Inferior parietal cortex (tissue), 1 donor: ENCODE measurements around the gene JPH3.

ENCODE experiments used
- DNase-seq: peaks from one replicate; pipeline ENCODE4 v3.0.0-alpha.2; 2016; ENCODE audit errors: extremely low spot score

The JPH3 gene

GRCh38 chr16:87601401-87601981 is 817 bp upstream of the JPH3 start:
- DNase-seq: no peak

GRCh38 chr16:87602821-87603683 is 744 bp downstream of the JPH3 start:
- DNase-seq: no peak

GRCh38 chr16:87603684-87604633 is 1.7 kb downstream of the JPH3 start:
- no peak for DNase-seq

- DNase-seq: no peak
Observed at GRCh38 chr16:87604634-87605111, 2.4 kb downstream of the JPH3 start.

- no peak for DNase-seq
Observed at GRCh38 chr16:87607223-87607622, 4.9 kb downstream of the JPH3 start.

- no peak for DNase-seq
Observed at GRCh38 chr16:87607871-87608270, 5.6 kb downstream of the JPH3 start.

GRCh38 chr16:87608400-87608985 is 6.2 kb downstream of the JPH3 start:
- DNase-seq: no peak

GRCh38 chr16:87610026-87610425 is 7.7 kb downstream of the JPH3 start:
- no peak for DNase-seq

GRCh38 chr16:87611456-87611855 is 9.1 kb downstream of the JPH3 start:
- DNase-seq: no peak

GRCh38 chr16:87613961-87614360 is 11.7 kb downstream of the JPH3 start:
- DNase-seq: no peak

GRCh38 chr16:87615621-87616041 is 13.3 kb downstream of the JPH3 start:
- no peak for DNase-seq

GRCh38 chr16:87616556-87616955 is 14.2 kb downstream of the JPH3 start:
- no peak for DNase-seq

GRCh38 chr16:87618216-87618615 is 15.9 kb downstream of the JPH3 start:
- DNase-seq: no peak

- no peak for DNase-seq
Observed at GRCh38 chr16:87619360-87620200, 17.3 kb downstream of the JPH3 start.

GRCh38 chr16:87620201-87620495 is 17.8 kb downstream of the JPH3 start:
- DNase-seq: no peak

GRCh38 chr16:87621550-87621829 is 19.2 kb downstream of the JPH3 start:
- DNase-seq: no peak

GRCh38 chr16:87621976-87622713 is 19.8 kb downstream of the JPH3 start:
- no peak for DNase-seq

GRCh38 chr16:87622756-87623319 is 20.5 kb downstream of the JPH3 start:
- DNase-seq: no peak

GRCh38 chr16:87625241-87625797 is 23.0 kb downstream of the JPH3 start:
- DNase-seq: no peak

GRCh38 chr16:87626401-87626800 is 24.1 kb downstream of the JPH3 start:
- no peak for DNase-seq
